AG09309 (cell line): Measurements from ENCODE around the gene PRPF18.

ENCODE experiments used
- DNase-seq: peaks from one replicate; pipeline ENCODE4 v3.0.0-alpha.2; 2010; ENCODE audit warnings: low read depth
- H3K4me3 ChIP-seq: 2 replicates; pipeline ENCODE4 v1.5.1; 2011; ENCODE audit warnings: mild to moderate bottlenecking, low read depth, low read length, moderate library complexity; ENCODE audit not compliant: control insufficient read depth
- CTCF ChIP-seq: IDR thresholded peaks from 2 replicates; pipeline ENCODE4 v1.5.1; 2011; ENCODE audit warnings: mild to moderate bottlenecking, low read depth, low read length, inconsistent platforms; ENCODE audit not compliant: insufficient read depth, control insufficient read depth; ENCODE audit errors: missing control alignments

PRPF18 gene

GRCh38 chr10:13649844-13650520, 63.2 kb downstream of the PRPF18 start:
- no peak for TF ChIP-seq CTCF
- H3K4me3 ChIP-seq, result no peak overlapping the region
- no peak for DNase-seq

- no peak for DNase-seq
- TF ChIP-seq CTCF, result no peak
- no peak overlapping the region for H3K4me3 ChIP-seq
Measured at GRCh38 chr10:13650961-13651360, 64.2 kb downstream of the PRPF18 start.

- DNase-seq, result no peak
- TF ChIP-seq CTCF, result no peak
- no peak overlapping the region for H3K4me3 ChIP-seq
Measured at GRCh38 chr10:13651969-13652720, 65.4 kb downstream of the PRPF18 start.

- no peak for DNase-seq
- TF ChIP-seq CTCF, result no peak
- no peak overlapping the region for H3K4me3 ChIP-seq
Measured at GRCh38 chr10:13652860-13653259, 66.1 kb downstream of the PRPF18 start.

GRCh38 chr10:13654118-13654830, 67.5 kb downstream of the PRPF18 start:
- TF ChIP-seq CTCF, result no peak
- DNase-seq, result no peak
- H3K4me3 ChIP-seq, result no peak overlapping the region

GRCh38 chr10:13654846-13655245, 68.1 kb downstream of the PRPF18 start:
- no peak overlapping the region for H3K4me3 ChIP-seq
- TF ChIP-seq CTCF, result no peak
- no peak for DNase-seq
